ENCODE measurements around the gene BORCS5. TPM values are rescaled to one million over a fixed set of nuclear protein-coding genes. Genes with fewer than 3 reads are reported as not detected.

BORCS5 gene
- total RNA-seq, 2 donors from 2014 or later: 26.1 to 43.8 TPM

GRCh38 chr12:12366701-12367481, 10.0 kb downstream of the BORCS5 start:
- Mint-ChIP-seq H3K27me3 (no peaks in the 10 kb centered on the region), H3K9me3 (no peaks in the 10 kb centered on the region), H3K27ac (peak overlapping the region; percentile 31), H3K4me3 (peak overlapping the region; percentile 19), H3K36me3 (ENCODE audit: low read depth) (peaks cover 89% of the 10 kb centered on the region), H3K4me1 (peaks cover 28% of the 10 kb centered on the region)
- peak; percentile 21 for ATAC-seq (replicated peaks)

- peak; percentile 67 for ATAC-seq (replicated peaks)
- Mint-ChIP-seq H3K27me3 (no peaks in the 10 kb centered on the region), H3K9me3 (no peaks in the 10 kb centered on the region), H3K27ac (peak overlapping the region; percentile 31), H3K4me1 (peaks cover 28% of the 10 kb centered on the region), H3K36me3 (ENCODE audit: low read depth) (peaks cover 87% of the 10 kb centered on the region), H3K4me3 (peak overlapping the region; percentile 19)
Measured at GRCh38 chr12:12367482-12367998, 10.7 kb downstream of the BORCS5 start.

DNA sequence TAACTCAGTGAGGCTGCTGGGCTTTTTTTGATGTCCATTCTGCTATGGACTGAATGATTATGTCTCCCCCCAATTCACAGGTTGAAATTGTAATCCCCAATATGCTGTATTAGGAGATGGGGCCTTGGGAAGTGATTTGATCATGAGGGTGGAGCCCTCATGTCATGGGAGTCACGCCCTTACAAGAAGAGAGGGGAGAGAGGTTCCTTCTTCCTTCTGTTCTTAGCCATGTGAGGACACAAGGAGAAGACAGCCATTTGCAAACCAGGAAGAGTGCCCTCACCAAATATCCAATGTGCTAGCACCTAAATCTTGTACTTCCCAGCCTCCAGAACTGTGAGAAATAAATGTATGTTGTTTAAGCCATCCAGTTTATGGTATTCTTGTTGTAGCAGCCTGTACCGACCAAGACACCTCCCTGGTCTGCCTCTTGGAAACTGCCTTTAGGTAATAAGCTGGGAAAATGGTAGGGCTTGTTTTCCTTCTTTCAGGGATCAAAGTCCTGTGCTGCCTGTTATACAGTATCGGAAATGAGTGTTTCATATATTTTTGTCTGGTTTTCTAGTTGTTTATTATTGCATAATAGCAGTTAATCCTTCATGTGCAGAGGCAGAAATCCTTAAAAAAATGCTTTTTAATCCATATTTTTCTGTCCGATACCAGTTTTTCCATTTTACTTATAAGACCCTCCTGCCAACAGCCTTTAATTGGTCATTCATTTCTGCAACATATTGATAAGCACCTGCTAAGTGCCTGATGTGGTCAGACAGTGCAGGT, 16.3 kb downstream of the BORCS5 start:
- H3K27ac Mint-ChIP-seq: peak overlapping the region; percentile 84
- no peak overlapping the region for H3K4me3 Mint-ChIP-seq
- H3K27me3 Mint-ChIP-seq: no peaks in the 10 kb centered on the region
- H3K9me3 Mint-ChIP-seq: no peaks in the 10 kb centered on the region
- peaks cover 24% of the 10 kb centered on the region for H3K4me1 Mint-ChIP-seq
- ATAC-seq (replicated peaks): no peak
- peaks cover 67% of the 10 kb centered on the region for H3K36me3 Mint-ChIP-seq (ENCODE audit: low read depth)

GRCh38 chr12:12376646-12377448, 20.0 kb downstream of the BORCS5 start:
- Mint-ChIP-seq H3K4me3 (peak overlapping the region; percentile 76), H3K27me3 (no peaks in the 10 kb centered on the region), H3K36me3 (ENCODE audit: low read depth) (peaks cover 61% of the 10 kb centered on the region), H3K9me3 (peaks cover 6% of the 10 kb centered on the region), H3K4me1 (peaks cover 43% of the 10 kb centered on the region), H3K27ac (peak overlapping the region; percentile 99)
- ATAC-seq (replicated peaks): peak; percentile 59

DNA sequence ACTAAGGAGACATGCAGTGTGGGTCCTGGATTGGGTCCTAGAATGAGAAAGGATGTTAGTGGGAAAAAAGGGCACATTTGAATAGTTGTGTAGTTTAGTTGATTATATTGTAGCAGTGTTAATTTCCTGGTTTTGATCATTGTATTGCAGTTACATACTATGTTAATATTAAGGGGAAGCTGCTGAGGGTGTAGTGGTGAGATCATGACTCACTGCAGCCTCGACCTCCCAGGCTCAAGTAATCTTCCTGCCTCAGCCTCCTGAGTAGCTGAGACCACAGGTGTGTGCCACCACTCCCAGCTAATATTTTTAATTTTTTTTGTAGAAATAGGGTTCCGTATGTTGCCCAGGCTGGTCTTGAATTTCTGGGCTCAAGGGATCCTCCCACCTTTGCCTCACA, 21.7 kb downstream of the BORCS5 start:
- peaks cover 9% of the 10 kb centered on the region for H3K9me3 Mint-ChIP-seq
- peak; percentile 27 for ATAC-seq (replicated peaks)
- peak overlapping the region; percentile 76 for H3K4me3 Mint-ChIP-seq
- H3K27ac Mint-ChIP-seq: peak overlapping the region; percentile 99
- peaks cover 40% of the 10 kb centered on the region for H3K4me1 Mint-ChIP-seq
- peaks cover 63% of the 10 kb centered on the region for H3K36me3 Mint-ChIP-seq (ENCODE audit: low read depth)
- H3K27me3 Mint-ChIP-seq: no peaks in the 10 kb centered on the region

DNA sequence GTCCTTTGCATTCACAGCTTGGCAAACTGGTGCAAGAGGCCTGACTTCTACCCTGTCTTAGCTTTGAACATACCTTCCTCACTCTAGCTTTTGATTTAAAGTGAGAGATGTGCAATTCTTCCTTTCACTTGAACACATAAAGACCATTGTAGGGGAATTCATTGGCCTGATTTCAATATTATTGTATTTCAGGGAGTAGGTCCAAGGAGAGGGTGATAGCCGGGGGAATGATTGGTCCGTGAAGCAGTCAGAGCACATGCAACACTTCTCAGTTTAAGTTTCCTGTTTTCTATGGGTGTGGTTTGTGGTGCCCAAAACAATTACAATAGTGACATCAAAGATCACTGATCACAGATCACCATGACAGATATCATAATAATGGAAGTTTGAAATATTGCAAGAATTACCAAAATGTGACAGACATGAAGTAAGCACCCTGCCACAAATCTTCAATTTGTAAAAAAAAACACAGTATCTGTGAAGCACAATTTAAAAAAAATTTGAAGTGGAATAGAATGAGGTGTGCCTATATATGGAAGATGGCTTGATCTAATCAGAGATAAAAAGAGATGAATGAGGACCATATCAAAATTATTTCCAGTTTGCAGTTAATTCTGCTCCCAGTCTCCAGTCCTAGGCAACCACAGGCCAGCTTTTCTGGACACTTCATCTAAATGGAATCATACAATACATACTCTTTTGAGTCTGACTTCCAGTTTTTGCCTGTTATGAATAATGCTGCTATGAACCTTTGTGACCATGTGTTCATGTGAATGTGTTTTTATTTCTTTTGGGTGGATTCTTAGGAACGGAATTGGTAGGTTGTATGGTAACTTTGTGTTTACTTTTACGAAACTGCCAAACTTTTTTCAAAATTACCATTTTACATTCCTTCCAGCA, 23.2 kb downstream of the BORCS5 start:
- Mint-ChIP-seq H3K4me3 (peak overlapping the region; percentile 76), H3K27me3 (no peaks in the 10 kb centered on the region), H3K9me3 (peaks cover 9% of the 10 kb centered on the region), H3K27ac (peak overlapping the region; percentile 99), H3K4me1 (peaks cover 50% of the 10 kb centered on the region), H3K36me3 (ENCODE audit: low read depth) (peaks cover 73% of the 10 kb centered on the region)
- ATAC-seq (replicated peaks): peak; percentile 84

- H3K4me1 Mint-ChIP-seq: peaks cover 53% of the 10 kb centered on the region
- H3K36me3 Mint-ChIP-seq (ENCODE audit: low read depth): peaks cover 77% of the 10 kb centered on the region
- ATAC-seq (replicated peaks): no peak
- H3K27me3 Mint-ChIP-seq: no peaks in the 10 kb centered on the region
- peak overlapping the region; percentile 99 for H3K27ac Mint-ChIP-seq
- peak overlapping the region; percentile 76 for H3K4me3 Mint-ChIP-seq
- H3K9me3 Mint-ChIP-seq: peaks cover 9% of the 10 kb centered on the region
Measured at GRCh38 chr12:12380949-12381593, 24.2 kb downstream of the BORCS5 start.

DNA sequence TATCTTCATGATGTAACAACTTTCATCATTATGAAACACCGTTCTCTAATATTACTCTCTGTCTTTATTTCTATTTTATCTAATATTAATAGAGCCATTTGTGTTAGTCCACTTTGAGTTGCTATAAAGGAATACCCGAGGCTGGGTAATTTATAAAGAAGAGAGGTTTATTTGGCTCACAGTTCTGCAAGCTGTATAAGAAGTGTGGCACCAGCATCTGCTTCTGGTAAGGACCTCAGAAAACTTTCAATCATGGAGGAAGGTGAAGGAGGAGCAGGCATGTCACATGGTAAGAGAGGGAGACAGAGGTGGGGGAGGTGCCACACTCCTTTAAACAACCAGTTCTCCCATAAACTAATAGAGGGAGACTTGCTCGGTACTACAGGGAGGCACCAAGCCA, 25.1 kb downstream of the BORCS5 start:
- Mint-ChIP-seq H3K9me3 (peaks cover 9% of the 10 kb centered on the region), H3K4me1 (peaks cover 53% of the 10 kb centered on the region), H3K27ac (peak overlapping the region; percentile 99), H3K4me3 (peak overlapping the region; percentile 76), H3K27me3 (no peaks in the 10 kb centered on the region), H3K36me3 (ENCODE audit: low read depth) (peaks cover 72% of the 10 kb centered on the region)
- ATAC-seq (replicated peaks): no peak

DNA sequence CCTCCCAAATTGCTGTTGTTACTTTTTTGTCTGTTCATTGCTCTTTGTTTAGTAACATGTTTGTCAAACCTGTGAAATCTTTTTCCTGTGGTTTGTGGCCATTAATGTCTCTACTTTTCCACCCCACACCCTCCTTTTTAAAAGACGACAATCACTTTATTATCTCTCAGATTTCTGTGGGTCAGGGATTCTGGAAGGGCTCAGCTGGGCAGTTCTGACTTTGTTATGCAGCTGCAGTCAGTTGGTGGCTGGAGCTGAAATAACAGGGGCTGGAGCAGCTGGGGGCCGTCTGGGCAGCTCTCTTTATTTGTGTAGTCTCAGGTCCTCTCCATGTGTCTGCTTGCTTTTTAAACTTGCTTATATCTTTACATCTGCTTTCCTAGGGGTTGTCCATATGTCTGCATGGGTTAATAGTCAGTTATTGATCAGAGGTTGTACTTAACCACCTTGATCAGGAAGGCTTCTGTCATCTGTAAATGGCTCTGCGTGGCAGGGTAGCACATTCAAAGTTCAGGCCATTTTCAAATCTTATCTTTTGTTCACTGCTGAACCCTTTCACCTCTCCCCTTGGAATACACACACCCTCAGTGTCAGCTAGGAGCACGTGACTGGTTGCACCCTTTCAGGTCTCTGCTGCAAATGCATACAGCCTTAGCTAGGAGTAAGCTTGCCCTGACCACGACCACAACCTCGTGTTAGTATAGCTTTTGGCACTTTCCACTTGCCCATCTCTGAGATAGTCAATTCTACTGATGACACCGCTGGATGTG, 27.9 kb downstream of the BORCS5 start:
- H3K36me3 Mint-ChIP-seq (ENCODE audit: low read depth): peaks cover 67% of the 10 kb centered on the region
- peaks cover 46% of the 10 kb centered on the region for H3K4me1 Mint-ChIP-seq
- H3K27me3 Mint-ChIP-seq: no peaks in the 10 kb centered on the region
- peaks cover 9% of the 10 kb centered on the region for H3K9me3 Mint-ChIP-seq
- peak overlapping the region; percentile 87 for H3K4me3 Mint-ChIP-seq
- ATAC-seq (replicated peaks): peak; percentile 89
- peak overlapping the region; percentile 95 for H3K27ac Mint-ChIP-seq

- Mint-ChIP-seq H3K27ac (no peak overlapping the region), H3K4me1 (peaks cover 29% of the 10 kb centered on the region), H3K36me3 (ENCODE audit: low read depth) (peaks cover 48% of the 10 kb centered on the region)
Measured at GRCh38 chr12:12387501-12387900, 30.6 kb downstream of the BORCS5 start.

GRCh38 chr12:12392413-12392812, 35.5 kb downstream of the BORCS5 start:
- ATAC-seq (replicated peaks): no peak
- peaks cover 27% of the 10 kb centered on the region for H3K36me3 Mint-ChIP-seq (ENCODE audit: low read depth)
- H3K4me1 Mint-ChIP-seq: peaks cover 20% of the 10 kb centered on the region

More at GRCh38 chr12:12387501-12387900, 30.6 kb downstream of the BORCS5 start:
- Mint-ChIP-seq H3K27me3 (no peaks in the 10 kb centered on the region), H3K9me3 (no peaks in the 10 kb centered on the region), H3K4me3 (no peak overlapping the region)
- ATAC-seq (replicated peaks): no peak

GRCh38 chr12:12393171-12393570, 36.3 kb downstream of the BORCS5 start:
- peaks cover 28% of the 10 kb centered on the region for H3K36me3 Mint-ChIP-seq (ENCODE audit: low read depth)
- peaks cover 4% of the 10 kb centered on the region for H3K9me3 Mint-ChIP-seq
- H3K27ac Mint-ChIP-seq: no peak overlapping the region
- no peak for ATAC-seq (replicated peaks)
- no peak overlapping the region for H3K4me3 Mint-ChIP-seq
- H3K27me3 Mint-ChIP-seq: no peaks in the 10 kb centered on the region
- H3K4me1 Mint-ChIP-seq: peaks cover 22% of the 10 kb centered on the region

More at GRCh38 chr12:12392413-12392812, 35.5 kb downstream of the BORCS5 start:
- Mint-ChIP-seq H3K9me3 (peaks cover 4% of the 10 kb centered on the region), H3K27me3 (no peaks in the 10 kb centered on the region), H3K4me3 (no peak overlapping the region), H3K27ac (no peak overlapping the region)

Data from activated T-helper 17 cell treated with anti-CD3 and anti-CD28 coated beads, Interleukin-2, amount 50 U/mL, for 72 hours (primary cell).